ENCODE data around the gene PTH1R.

PTH1R gene

GRCh38 chr3:46877406-46878125 is at the start of gene PTH1R:
TSS of gene PTH1R (plus strand) at chr3:46877721. CDS start at chr3:46883560, 5,839 bp downstream.
- no peak for DNase-seq (ENCODE audit: low read depth)

DNA sequence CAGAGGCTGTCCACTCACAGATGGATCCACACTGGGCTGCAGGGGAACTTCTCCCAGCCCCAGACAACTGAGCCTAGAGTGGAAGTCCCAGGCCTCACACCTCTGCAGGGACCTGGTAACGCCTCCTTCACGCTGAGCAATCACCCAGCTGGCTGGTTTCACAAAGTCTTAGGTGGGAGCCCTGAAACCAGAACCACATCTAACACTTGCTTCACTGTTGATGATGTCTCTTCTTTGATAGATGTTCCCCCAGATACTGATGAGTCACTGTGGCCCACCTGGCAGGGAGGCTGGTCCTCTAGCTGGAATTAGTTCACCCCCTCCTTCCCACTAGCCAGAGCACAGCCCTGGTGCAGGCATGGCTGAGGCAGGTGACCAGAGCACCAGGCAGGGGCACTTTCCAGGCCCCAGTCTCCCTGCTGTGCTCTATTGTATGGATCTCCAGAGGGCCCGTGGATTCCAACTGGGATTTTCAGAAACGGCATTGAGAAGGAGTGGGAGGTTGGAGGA is 47.8 kb upstream of the PTH1R start:
- DNase-seq (ENCODE audit: low read depth): peak; percentile 51

GRCh38 chr3:46830801-46831200 is 46.7 kb upstream of the PTH1R start:
- DNase-seq (ENCODE audit: low read depth): no peak

DNA sequence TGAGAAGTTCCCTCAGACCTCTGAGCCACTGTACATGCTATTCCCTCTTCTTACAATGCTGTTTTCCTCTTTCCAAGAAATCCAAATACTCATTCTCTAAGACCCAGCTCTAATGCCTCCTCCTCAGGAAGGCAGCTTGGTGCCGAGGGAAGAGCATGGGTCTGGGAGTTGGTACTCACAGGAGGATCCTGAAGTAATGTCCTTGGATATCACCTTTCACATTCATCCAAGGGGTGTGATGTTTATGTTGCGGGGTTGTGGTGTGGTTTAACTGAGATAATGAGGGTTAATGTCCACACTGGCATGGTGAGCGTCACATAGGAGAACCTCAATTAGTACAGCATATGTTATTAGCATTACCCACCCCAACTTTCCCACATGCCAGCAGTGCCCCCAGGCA is 46.2 kb upstream of the PTH1R start:
- no peak for DNase-seq (ENCODE audit: low read depth)

- DNase-seq (ENCODE audit: low read depth): no peak
Observed at GRCh38 chr3:46831841-46832240, 45.7 kb upstream of the PTH1R start.

DNA sequence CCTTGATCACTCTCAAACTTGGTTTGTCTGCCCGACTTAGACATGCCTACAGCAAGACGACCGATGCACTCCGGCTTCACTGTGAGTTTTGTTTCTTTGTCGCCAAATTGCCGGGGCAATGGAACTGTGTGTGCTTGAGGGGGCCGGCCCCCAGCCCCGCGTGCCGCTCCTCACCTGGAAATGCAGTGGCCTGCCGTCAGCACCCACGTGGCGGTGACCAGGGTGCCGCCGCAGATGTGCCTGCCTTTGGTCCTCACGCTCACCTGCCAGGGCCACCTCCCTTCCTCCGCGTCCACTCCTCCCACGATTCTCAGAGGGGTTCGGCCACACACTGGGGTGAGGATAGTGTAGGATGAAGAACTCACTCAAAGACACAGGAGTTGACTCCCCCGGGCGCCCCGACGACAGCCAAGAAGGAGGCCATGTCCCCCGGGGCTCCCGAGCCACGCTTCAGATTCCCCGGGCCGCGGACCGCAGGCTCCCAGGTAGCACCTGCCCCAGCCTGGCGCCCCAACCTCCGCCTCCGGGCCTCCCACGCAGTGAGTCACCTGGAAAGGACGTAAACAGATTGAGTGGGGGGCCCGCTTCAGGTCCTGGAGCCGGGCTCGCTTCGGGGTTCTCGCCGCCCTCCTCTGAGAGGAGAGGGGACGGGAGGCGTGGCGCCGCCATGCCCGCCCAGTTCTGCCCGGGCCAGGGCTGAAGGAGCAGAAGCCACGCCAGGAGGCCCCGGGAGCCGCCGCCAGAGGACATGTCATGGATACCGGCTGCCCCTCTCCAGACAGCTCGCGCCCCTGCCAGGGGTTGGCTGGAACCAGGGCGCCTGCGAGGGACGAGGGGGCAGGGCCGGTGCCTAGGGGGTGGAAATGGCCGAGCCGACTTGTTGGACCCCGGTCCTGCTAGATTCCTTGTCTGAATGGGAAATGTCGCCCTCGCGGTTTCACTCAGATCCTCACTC is 43.9 kb upstream of the PTH1R start:
- DNase-seq (ENCODE audit: low read depth): no peak

DNA sequence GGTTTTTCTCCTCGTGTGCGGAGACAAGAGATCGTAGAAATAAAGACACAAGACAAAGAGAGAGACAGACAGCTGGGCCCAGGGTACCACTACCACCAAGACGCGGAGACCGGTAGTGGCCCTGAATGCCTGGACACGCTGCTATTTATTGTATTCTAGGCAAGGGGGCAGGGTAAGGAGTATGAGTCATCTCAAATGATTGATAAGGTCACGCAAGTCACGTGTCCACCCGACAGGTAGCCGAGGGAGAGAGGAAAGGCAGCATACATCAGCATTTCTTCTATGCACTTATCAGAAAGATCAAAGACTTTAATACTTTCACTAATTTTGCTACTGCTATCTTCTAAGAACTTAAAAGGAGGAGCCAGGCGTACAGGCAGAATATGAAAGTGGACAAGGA is 42.5 kb upstream of the PTH1R start:
- no peak for DNase-seq (ENCODE audit: low read depth)

GRCh38 chr3:46835491-46835890 is 42.0 kb upstream of the PTH1R start:
- no peak for DNase-seq (ENCODE audit: low read depth)

- DNase-seq (ENCODE audit: low read depth): no peak
Observed at GRCh38 chr3:46838301-46838700, 39.2 kb upstream of the PTH1R start.

DNA sequence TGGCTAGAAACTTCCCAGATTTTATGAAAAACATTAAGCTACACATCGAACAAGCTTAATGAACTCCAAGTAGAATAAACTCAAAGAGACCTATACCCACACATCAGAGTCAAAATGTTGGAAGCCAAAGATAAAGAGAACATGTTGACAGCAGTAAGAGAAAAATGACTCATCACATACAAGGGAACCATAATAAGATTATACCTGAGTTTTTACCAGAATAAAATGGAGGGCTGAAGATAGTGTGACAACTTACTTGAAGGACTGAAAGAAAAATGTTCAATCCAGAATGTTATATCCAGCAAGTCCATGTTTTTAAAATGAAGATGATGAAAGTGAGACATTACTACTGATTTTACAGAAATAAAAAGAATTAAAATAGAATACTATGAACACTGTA is 37.0 kb upstream of the PTH1R start:
- DNase-seq (ENCODE audit: low read depth): no peak

DNA sequence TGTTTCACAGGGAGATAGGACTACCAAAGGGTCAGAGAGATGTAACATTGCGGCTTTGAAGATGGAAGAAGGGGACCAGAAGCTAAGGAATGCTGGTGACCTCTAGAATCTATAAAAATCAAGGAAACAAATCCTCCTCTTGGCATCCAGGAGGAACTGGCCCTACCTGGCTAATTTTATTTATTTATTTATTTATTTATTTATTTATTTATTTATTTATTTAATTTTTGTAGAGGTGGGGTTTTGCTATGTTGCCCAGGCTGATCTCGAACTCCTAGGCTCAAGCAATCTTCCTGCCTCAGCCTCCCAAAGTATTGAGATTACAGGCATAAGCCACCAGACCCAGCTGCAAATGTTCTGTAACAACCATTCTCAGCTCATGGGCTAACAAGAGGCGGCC is 34.0 kb upstream of the PTH1R start:
- DNase-seq (ENCODE audit: low read depth): no peak

- no peak for DNase-seq (ENCODE audit: low read depth)
Observed at GRCh38 chr3:46844397-46844796, 33.1 kb upstream of the PTH1R start.

- DNase-seq (ENCODE audit: low read depth): no peak
Observed at GRCh38 chr3:46844881-46845312, 32.6 kb upstream of the PTH1R start.

DNA sequence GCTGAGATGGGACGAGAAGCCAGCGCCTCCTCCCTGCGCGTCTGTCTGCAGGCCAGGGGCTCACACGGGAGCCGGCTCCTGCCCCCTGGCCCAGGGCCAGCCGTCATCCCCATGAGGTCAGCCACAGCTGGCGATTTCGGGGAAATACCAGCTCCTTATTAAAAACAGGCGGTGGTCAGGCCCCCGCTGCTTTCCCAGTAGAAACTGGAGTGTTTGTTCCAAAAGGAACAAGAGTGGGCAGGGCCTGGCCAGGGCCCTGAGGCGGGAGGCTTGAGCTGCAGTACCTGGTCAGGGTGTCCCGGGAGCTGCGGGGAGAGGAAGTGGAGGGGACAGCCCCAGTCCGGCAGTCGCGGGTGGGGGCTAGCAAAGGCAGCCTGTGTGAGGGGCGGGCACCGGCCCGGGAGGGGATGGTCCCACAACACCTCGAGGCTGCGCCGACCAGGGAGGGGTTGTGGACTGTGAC is 32.1 kb upstream of the PTH1R start:
- no peak for DNase-seq (ENCODE audit: low read depth)

GRCh38 chr3:46845860-46846623 is 31.5 kb upstream of the PTH1R start:
- peak; percentile 55 for DNase-seq (ENCODE audit: low read depth)

GRCh38 chr3:46846624-46847542 is 30.6 kb upstream of the PTH1R start:
- DNase-seq (ENCODE audit: low read depth): no peak

DNA sequence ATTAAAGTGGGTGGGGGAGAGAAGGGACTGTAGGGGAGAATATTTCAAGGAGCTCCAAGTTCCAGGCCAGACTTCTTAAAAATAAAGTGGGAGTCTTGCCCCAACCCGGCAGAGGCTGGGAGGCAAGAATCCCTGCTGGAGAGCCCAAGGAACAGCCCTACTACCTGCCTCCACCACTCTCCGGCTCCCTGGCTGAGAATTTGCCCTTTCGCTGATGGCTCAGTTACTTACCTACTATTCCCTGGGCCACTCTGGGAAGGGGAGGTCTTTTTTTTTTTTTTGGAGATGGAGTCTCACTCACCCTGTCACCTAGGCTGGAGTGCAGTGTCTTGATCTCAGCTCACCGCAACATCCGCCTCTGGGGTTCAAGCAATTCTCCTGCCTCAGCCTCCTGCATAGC is 29.8 kb upstream of the PTH1R start:
- no peak for DNase-seq (ENCODE audit: low read depth)

GRCh38 chr3:46848271-46849044 is 29.1 kb upstream of the PTH1R start:
- no peak for DNase-seq (ENCODE audit: low read depth)

DNA sequence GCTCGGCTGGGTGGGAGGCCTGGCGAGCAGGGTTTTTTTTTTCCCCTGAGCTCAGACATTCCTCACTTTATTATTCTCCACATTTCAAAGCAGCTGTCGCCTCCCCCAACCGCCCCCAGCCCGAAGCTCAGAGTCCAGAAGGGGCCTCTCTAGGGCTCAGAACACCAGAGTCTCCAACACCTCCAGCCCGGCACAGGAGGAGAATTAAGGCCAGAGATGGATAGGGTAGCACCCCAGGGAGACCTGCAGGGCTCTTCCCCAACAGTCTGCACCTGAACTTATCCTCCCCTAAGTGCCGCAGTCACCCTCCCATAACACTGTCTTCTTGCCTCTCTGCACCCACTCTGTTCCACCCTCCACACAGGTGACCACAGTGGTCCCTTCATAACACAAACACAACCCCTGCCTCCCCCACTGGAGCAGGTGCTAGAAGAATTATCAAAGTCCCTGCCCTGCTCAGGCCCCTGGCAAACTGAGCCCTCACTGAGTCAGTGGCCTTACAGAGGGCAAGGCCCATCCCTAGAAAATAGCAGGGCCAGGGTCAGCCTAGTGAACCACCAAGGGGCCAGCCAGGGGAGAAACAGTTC is 28.4 kb upstream of the PTH1R start:
- no peak for DNase-seq (ENCODE audit: low read depth)
